OCI-LY7 (cell line): Measurements from ENCODE around the gene GAL.

Experiments used
- EZH2phosphoT487 ChIP-seq: fragments of 200-600 bp; sonication (generic); IDR thresholded peaks from 2 replicates; pipeline ENCODE4 v1.6.1; 2018; ENCODE audit warnings: low read depth, borderline replicate concordance, mild to moderate bottlenecking, mixed run types, antibody characterized with exemption, low read length, moderate library complexity, mixed read lengths
- TF ChIP-seq, protein P1 (sequence below): fragments of 200-600 bp; sonication (generic); conservative IDR thresholded peaks from 2 replicates; pipeline ENCODE4 v1.5.1; 2014; ENCODE audit warnings: mild to moderate bottlenecking, antibody characterized with exemption, low read length, moderate library complexity, mixed read lengths

DNA sequence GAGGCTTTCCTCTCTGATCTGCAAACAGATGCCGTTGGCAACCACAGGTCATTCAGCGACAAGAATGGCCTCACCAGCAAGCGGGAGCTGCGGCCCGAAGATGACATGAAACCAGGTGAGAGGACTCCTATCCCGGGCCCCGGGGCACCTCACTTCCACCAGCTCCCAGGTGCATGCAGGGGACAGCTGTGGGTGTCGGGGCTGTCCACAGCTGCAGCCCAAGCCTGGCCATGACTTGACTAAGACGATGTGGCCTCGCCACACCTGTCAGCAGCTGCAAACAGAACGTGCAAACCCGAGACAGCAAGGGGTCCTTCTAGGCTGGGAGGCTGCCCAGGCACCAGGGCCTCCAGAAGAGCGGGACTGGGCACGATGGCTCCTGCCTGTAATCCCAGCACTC, 3.6 kb downstream of the GAL start:
- TF ChIP-seq, protein P1, sequence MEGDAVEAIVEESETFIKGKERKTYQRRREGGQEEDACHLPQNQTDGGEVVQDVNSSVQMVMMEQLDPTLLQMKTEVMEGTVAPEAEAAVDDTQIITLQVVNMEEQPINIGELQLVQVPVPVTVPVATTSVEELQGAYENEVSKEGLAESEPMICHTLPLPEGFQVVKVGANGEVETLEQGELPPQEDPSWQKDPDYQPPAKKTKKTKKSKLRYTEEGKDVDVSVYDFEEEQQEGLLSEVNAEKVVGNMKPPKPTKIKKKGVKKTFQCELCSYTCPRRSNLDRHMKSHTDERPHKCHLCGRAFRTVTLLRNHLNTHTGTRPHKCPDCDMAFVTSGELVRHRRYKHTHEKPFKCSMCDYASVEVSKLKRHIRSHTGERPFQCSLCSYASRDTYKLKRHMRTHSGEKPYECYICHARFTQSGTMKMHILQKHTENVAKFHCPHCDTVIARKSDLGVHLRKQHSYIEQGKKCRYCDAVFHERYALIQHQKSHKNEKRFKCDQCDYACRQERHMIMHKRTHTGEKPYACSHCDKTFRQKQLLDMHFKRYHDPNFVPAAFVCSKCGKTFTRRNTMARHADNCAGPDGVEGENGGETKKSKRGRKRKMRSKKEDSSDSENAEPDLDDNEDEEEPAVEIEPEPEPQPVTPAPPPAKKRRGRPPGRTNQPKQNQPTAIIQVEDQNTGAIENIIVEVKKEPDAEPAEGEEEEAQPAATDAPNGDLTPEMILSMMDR: no peak
- no peak for TF ChIP-seq EZH2phosphoT487
